HG02763 (cell line): ENCODE data around the gene CFHR2.

ENCODE experiments used
- ATAC-seq: cut with Tn5 transposase; IDR thresholded peaks from one replicate; pipeline ENCODE4 v1.9.1; 2021; ENCODE audit warnings: mild to moderate bottlenecking, moderate library complexity; ENCODE audit not compliant: unreplicated experiment

CFHR2 gene

GRCh38 chr1:196997423-196997822 lies 53.9 kb downstream of the CFHR2 start:
- no peak for ATAC-seq

GRCh38 chr1:197001828-197002227 lies 58.3 kb downstream of the CFHR2 start:
- ATAC-seq = no peak

- no peak for ATAC-seq
Observed at GRCh38 chr1:197003132-197003531, 59.6 kb downstream of the CFHR2 start.

- no peak for ATAC-seq
Observed at GRCh38 chr1:197008861-197009260, 65.3 kb downstream of the CFHR2 start.
